Muscle of leg (tissue), 11 donors: ENCODE measurements around the gene PIAS2. TPM values are rescaled to one million over a fixed set of nuclear protein-coding genes. Genes with fewer than 3 reads are reported as not detected.
"Not testable (repeated sequence)": the region's sequence is repeated elsewhere in the genome, so short reads cannot be mapped to it uniquely, and the experiment has no call there.

Experiments
- DNase-seq: peaks from one replicate; pipeline ENCODE4 v3.0.0; 2013
- H3K27ac ChIP-seq: one replicate; pipeline ENCODE4 v1.5.1; 2013; ENCODE audit warnings: mild to moderate bottlenecking, low read length, control low read depth
- H3K27me3 ChIP-seq: one replicate; pipeline ENCODE4 v1.6.1; 2013; ENCODE audit warnings: low read length; ENCODE audit not compliant: control insufficient read depth, insufficient read depth
- H3K36me3 ChIP-seq: one replicate; pipeline ENCODE4 v1.6.1; 2013; ENCODE audit warnings: low read length; ENCODE audit not compliant: control insufficient read depth, insufficient read depth
- H3K4me1 ChIP-seq: one replicate; pipeline ENCODE4 v1.6.1; 2013; ENCODE audit warnings: low read length; ENCODE audit not compliant: control insufficient read depth, insufficient read depth
- H3K4me3 ChIP-seq: one replicate; pipeline ENCODE4 v1.5.1; 2013; ENCODE audit warnings: low read length, control low read depth
- H3K9me3 ChIP-seq: replicated peaks from 2 replicates; pipeline ENCODE4 v1.6.1; 2013; ENCODE audit warnings: low read depth, low read length; ENCODE audit not compliant: control insufficient read depth
- WGBS: methylation state at CpG from one replicate; pipeline ENCODE4 v1.1.5; 2013; ENCODE audit warnings: missing lambda C conversion rate; ENCODE audit not compliant: insufficient coverage; 5-methylcytosine and 5-hydroxymethylcytosine counted together
- polyA plus RNA-seq, 8 donors: library from polyadenylated mRNA; unstranded; fragments of 120-200 nt; gene quantifications; one replicate each; pipeline versions ENCODE4 v1.2.1 to v1.2.3, GENCODE V29; 2013; ENCODE audit warnings: inconsistent platforms in 1 of 8, low replicate concordance in 1 of 8; ENCODE audit not compliant: insufficient read length in 8 of 8, insufficient read depth in 1 of 8
- total RNA-seq: library from RNA; stranded (reverse); fragments of 120-200 nt; gene quantifications from one replicate; pipeline ENCODE4 v1.2.4, GENCODE V29; 2013

Gene PIAS2
- total and polyA plus RNA-seq, 9 donors, result 17.2 to 30.4 (median 21.8) TPM

DNA sequence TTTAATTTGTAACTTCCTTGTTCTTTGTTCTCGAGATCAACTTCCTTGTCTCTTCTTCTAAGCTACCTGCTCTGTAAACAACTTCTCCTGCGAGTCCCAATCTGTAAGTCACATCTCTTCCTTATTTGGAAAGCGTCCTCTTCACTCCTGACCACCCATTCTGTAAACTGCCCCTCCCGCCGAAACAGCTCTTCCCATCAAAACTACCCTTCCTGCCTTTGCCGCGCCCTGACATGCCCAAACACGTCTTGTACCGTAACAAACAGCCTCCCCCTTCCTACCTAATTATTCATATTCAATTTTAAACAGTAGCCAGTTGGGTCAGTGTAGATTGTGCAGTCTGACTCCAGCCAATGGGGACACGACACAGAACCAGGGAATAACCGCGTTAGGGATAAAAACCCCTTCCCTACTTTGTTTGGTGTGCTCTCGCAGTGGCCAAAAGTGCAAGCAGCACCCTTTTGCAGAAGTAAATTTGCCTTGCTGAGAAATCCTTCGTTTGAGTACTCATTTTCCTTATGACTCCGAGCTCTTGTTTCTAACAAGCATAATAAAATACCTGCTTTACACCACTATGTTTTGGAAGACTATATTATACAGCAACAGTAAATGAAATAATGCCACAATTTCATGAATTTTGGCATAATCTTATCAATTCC lies 39.8 kb downstream of the PIAS2 start:
- 96% methylated on average over 10 of the region's 15 CpGs for WGBS
- H3K4me1 ChIP-seq, result no peaks in the 10 kb centered on the region
- H3K27ac ChIP-seq, result no peak overlapping the region
- H3K4me3 ChIP-seq, result no peak overlapping the region
- no peaks in the 10 kb centered on the region for H3K27me3 ChIP-seq
- DNase-seq, result no peak
- H3K36me3 ChIP-seq, result peaks cover 7% of the 10 kb centered on the region
- H3K9me3 ChIP-seq, result peaks cover 46% of the 10 kb centered on the region

DNA sequence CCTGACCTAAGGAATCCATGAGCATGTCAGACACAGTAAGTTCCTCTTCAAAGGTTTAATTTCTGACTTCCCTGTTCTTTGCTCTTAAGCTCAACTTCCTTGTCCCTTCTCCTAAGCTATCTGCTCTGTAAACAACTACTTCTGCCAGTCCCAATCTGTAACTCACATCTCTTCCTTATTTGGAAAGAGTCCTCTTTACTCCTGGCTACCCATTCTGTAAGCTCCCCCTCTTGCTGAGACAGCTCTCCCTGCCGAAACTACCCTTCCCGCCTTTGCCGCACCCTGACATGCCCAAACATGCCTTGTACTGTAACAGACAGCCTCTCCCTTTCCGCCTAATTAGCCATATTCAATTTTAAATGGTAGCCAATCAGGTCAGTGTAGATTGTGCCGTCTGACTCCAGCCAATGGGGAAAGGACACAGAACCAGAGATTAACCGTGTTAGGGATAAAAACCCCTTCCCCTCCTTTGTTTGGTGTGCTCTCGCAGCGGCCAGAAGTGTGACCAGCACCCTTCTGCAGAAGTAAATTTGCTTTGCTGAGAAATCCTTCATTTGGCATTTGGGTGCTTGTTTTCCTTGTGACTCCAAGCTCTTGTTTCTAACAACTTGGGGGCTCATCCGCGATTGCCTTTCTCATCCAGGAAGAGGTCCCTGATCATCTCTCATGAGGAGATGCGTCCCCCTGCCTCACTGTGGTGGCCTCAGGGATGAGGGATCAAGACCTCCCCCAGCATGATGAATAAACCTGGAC lies 49.0 kb downstream of the PIAS2 start:
- WGBS, result 94% methylated on average over 5 of the region's 11 CpGs
- DNase-seq, result no peak
- Histone ChIP-seq H3K4me1 (no peaks in the 10 kb centered on the region), H3K9me3 (peaks cover 34% of the 10 kb centered on the region), H3K27ac (no peak overlapping the region), H3K27me3 (no peaks in the 10 kb centered on the region), H3K36me3 (peaks cover 13% of the 10 kb centered on the region), H3K4me3 (no peak overlapping the region)

DNA sequence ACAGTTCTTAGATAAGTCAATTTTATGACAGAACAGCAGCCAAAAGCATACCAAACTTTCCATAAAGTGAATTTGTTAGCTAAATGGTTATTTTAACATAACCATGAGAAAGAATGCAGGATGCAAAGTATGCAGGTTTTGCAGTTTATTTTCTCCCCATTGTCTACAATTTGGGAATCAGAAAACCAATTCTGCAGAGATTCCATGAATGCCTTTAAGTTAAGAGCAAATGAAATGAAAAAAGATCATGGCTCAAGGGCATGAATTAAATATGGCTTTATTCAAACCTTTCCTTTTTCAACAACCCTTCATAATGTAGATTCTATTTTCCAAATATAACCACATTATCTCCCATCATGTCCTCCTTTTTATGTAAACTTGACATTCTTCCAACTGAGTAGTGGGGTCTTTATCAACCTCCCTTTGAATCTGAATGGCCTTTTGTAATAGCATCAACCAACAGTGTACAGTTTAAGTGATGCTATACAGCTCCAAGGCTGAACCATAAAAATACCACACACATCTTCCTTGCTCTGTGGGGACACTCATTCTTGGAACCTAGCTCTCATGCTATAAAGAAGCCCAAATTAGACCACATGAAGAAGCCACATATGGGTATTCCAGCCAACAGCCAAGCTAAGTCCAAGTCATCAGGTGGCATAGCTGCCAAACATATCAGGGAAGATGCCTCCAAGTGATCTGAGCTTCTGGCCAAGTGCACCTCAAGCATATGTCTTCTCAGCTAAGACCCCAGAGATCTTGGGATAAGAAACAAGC lies 49.8 kb downstream of the PIAS2 start:
- H3K27ac ChIP-seq, result no peak overlapping the region
- DNase-seq, result peak; percentile 4
- H3K4me3 ChIP-seq, result no peak overlapping the region
- no peaks in the 10 kb centered on the region for H3K4me1 ChIP-seq
- H3K27me3 ChIP-seq, result no peaks in the 10 kb centered on the region
- peaks cover 27% of the 10 kb centered on the region for H3K9me3 ChIP-seq
- peaks cover 13% of the 10 kb centered on the region for H3K36me3 ChIP-seq

DNA sequence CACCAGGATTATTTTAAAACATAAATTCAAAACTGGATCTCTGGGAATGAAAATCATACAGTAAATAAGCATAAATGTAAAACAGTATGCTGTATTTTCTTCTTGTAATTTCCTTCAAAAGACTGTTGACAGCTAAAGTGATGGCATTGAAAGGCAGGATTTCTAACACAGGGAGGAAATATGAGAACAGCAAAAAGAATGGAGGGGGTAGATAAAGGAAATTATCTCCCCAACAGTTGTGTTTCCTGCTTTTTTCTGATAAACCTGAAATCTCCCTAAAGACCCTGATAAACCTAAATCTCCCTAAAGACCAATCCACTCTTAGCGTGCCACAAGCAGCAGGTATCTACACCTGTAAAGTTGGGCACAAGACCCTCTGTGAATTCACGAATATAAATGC lies 50.8 kb downstream of the PIAS2 start:
- Histone ChIP-seq H3K36me3 (peaks cover 10% of the 10 kb centered on the region), H3K27ac (no peak overlapping the region), H3K9me3 (peaks cover 22% of the 10 kb centered on the region), H3K4me1 (no peaks in the 10 kb centered on the region), H3K27me3 (no peaks in the 10 kb centered on the region), H3K4me3 (no peak overlapping the region)
- DNase-seq, result no peak
- no CpG with 5 or more reads among the region's 2 CpGs for WGBS

DNA sequence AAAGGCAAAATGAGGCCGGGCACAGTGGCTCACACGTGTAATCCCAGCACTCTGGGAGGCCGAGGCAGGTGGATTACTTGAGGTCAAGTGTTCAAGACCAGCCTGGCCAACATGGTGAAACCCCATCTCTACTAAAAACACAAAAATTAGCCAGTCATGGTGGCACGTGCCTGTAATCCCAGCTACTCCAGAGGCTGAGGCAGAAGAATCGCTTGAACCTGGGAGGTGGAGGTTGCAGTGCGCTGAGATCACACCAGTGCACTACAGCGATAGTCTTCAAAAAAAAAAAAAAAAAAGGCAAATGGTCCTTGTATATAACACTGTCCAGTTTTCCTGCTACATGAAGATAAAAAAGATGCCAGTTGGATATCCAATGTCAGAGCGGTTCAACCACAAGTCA lies 52.1 kb downstream of the PIAS2 start:
- not testable (repeated sequence) for H3K36me3 ChIP-seq, H3K27ac ChIP-seq, H3K27me3 ChIP-seq, H3K4me1 ChIP-seq, H3K4me3 ChIP-seq, DNase-seq
- WGBS, result 100% methylated on average over 1 of the region's 8 CpGs
- peaks cover 20% of the 10 kb centered on the region for H3K9me3 ChIP-seq

DNA sequence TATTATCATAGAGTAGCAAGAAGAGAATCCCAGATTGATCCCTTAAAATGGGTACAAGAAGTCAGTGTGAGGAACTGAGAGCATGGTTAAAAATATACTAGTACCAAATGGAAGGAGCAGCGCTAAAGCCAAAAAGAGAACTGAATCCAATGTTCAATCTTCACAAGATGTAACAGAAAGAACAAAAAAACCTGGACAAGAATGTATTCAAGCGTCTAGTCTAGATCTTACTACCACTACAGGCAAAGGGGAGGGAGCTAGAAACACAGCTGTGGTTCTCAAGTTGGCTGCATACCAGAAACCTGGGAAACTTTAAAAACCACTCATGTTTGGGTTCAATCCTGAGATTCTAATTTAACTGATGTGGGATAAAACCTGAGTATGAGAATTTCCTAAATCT lies 57.5 kb downstream of the PIAS2 start:
- Histone ChIP-seq H3K4me3 (no peak overlapping the region), H3K36me3 (peaks cover 3% of the 10 kb centered on the region), H3K9me3 (no peaks in the 10 kb centered on the region), H3K4me1 (peaks cover 5% of the 10 kb centered on the region), H3K27me3 (no peaks in the 10 kb centered on the region), H3K27ac (no peak overlapping the region)
- no CpG with 5 or more reads among the region's 2 CpGs for WGBS
- peak; percentile 68 for DNase-seq

DNA sequence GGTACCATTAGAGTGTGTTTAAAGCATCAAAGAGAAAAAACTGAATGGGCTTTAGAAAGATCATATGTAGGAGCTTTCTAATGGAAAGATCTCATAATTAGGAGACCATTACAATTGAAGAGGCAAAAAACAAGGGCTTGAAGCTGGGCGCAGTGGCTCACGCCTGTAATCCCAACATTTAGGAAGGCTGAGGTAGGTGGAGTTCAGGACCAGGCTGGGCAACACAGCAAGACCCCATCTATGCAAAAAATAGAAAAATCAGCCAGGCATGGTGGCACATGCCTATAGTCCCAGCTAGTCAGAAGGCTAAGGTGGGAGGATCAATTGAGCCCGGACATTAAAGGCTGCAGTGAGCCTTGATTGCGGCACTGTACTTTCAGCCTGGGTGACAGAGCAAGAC lies 59.0 kb downstream of the PIAS2 start:
- H3K27ac ChIP-seq, result no peak overlapping the region
- H3K4me1 ChIP-seq, result peaks cover 5% of the 10 kb centered on the region
- no CpG with 5 or more reads among the region's 4 CpGs for WGBS
- no peak for DNase-seq
- H3K9me3 ChIP-seq, result no peaks in the 10 kb centered on the region
- no peak overlapping the region for H3K4me3 ChIP-seq
- peaks cover 8% of the 10 kb centered on the region for H3K36me3 ChIP-seq
- no peaks in the 10 kb centered on the region for H3K27me3 ChIP-seq

DNA sequence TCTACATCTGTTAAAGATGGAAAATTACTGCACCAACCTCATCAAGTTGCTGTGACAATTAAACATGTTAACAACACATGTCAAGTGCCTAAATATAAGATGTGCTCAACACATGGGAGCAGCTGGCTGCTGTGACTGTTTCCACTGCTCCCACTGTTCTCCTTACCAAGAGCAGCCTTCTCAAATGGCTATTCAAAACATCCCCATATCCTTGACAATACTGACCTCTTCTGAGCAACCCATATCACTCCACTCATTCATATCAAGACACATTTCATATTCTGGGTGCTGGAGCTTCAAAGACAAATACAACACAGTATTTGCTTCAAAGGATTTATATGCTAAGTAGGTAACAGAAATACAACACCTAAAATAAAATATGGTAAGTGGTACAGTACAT lies 60.3 kb downstream of the PIAS2 start:
- Histone ChIP-seq H3K4me3 (no peak overlapping the region), H3K9me3 (no peaks in the 10 kb centered on the region), H3K4me1 (peaks cover 5% of the 10 kb centered on the region)

DNA sequence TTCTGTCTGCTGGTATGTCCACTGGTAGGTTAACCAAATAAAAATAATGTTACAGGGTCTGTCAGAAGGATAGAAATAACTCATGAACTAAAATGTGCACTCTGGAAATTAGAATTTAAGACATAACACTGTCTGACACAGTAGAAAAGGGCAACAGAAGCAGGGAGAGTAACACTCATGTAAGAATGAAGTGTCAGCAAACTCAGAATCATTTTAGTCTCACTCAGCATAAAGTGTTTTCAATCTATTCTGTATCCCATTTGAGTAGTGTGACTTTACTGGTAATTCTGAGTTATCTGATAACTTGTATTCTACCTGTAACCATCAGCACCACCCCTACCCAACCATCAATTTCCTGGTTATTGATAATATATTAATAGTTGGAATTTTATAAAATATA lies 68.3 kb downstream of the PIAS2 start:
- Histone ChIP-seq H3K27ac (no peak overlapping the region), H3K4me3 (no peak overlapping the region), H3K9me3 (no peaks in the 10 kb centered on the region), H3K4me1 (no peaks in the 10 kb centered on the region), H3K36me3 (peaks cover 8% of the 10 kb centered on the region), H3K27me3 (no peaks in the 10 kb centered on the region)
- no peak for DNase-seq

More for the DNA sequence above, 60.3 kb downstream of the PIAS2 start:
- no peaks in the 10 kb centered on the region for H3K27me3 ChIP-seq
- no peak overlapping the region for H3K27ac ChIP-seq
- H3K36me3 ChIP-seq, result peaks cover 8% of the 10 kb centered on the region
- peak; percentile 49 for DNase-seq

DNA sequence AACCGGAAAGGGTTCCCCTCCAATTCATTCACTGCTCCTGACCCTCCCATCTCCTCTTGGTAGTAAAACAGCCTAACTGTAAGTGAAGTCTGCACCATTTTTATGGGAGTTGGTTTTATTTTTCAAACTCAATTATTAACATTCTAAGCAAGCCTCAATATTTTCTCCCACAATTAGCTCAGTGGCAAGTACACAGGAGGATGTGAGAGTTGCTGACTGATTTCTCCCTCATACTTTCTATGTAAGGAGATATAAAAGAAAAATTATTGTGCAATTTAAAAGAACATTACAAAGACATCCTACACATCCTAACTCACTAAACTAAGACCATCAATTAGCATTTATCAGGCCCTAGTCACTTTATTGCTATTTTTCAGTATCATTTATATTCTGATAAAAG lies 73.9 kb downstream of the PIAS2 start:
- WGBS, result no CpG with 5 or more reads among the region's 1 CpG
- Histone ChIP-seq H3K36me3 (peaks cover 4% of the 10 kb centered on the region), H3K27me3 (no peaks in the 10 kb centered on the region), H3K9me3 (no peaks in the 10 kb centered on the region), H3K4me3 (no peak overlapping the region), H3K27ac (no peak overlapping the region), H3K4me1 (no peaks in the 10 kb centered on the region)
- DNase-seq, result no peak
